Nephron (organoid): ENCODE measurements around the gene AOC2.
"Not testable (repeated sequence)": the region's sequence is repeated elsewhere in the genome, so short reads cannot be mapped to it uniquely, and the experiment has no call there.

Experiments
- H3K27ac Mint-ChIP-seq, 3 experiments: 2 replicates each; pipeline ENCODE4 v1.8.0; 2020; ENCODE audit warnings: mixed read lengths in 3 of 3, mild to moderate bottlenecking in 2 of 3, moderate library complexity in 1 of 3
- H3K27me3 Mint-ChIP-seq: 2 replicates; pipeline ENCODE4 v1.8.0; 2021; ENCODE audit warnings: low read depth, mild to moderate bottlenecking, moderate library complexity, mixed read lengths
- H3K36me3 Mint-ChIP-seq: 2 replicates; pipeline ENCODE4 v1.8.0; 2020; ENCODE audit warnings: low read depth, mixed read lengths
- H3K4me1 Mint-ChIP-seq: 2 replicates; pipeline ENCODE4 v1.8.0; 2020; ENCODE audit warnings: mixed read lengths
- H3K4me3 Mint-ChIP-seq, 3 experiments: 2 replicates each; pipeline ENCODE4 v1.8.0; 2020; ENCODE audit warnings: mild to moderate bottlenecking in 3 of 3, mixed read lengths in 3 of 3, moderate library complexity in 2 of 3
- H3K9me3 Mint-ChIP-seq: 2 replicates; pipeline ENCODE4 v1.8.0; 2020; ENCODE audit warnings: mixed read lengths
- CTCF ChIP-seq, 3 experiments: fragments of 200-600 bp; sonication (generic); IDR thresholded peaks; one replicate each; pipeline ENCODE4 v1.5.0; 2021; ENCODE audit warnings: antibody characterized with exemption in 3 of 3; ENCODE audit not compliant: unreplicated experiment in 3 of 3

Gene AOC2

GRCh38 chr17:42853968-42854790, 9.8 kb downstream of the AOC2 start:
- H3K36me3 Mint-ChIP-seq: no peaks in the 10 kb centered on the region

GRCh38 chr17:42855048-42855596, 10.7 kb downstream of the AOC2 start:
- Mint-ChIP-seq H3K9me3 (no peaks in the 10 kb centered on the region), H3K36me3 (no peaks in the 10 kb centered on the region), H3K4me1 (peaks cover 27% of the 10 kb centered on the region), H3K27ac (no peak overlapping the region), H3K4me3 (no peak overlapping the region), H3K27me3 (no peaks in the 10 kb centered on the region)
- TF ChIP-seq CTCF (IDR thresholded peaks at IDR 0.05; ENCODE audit: unreplicated experiment in 3 of 3): no peak

More at GRCh38 chr17:42853968-42854790, 9.8 kb downstream of the AOC2 start:
- H3K27me3 Mint-ChIP-seq: no peaks in the 10 kb centered on the region
- TF ChIP-seq CTCF (IDR thresholded peaks at IDR 0.05; ENCODE audit: unreplicated experiment in 3 of 3): no peak
- no peaks in the 10 kb centered on the region for H3K9me3 Mint-ChIP-seq
- H3K4me3 Mint-ChIP-seq: no peak overlapping the region
- H3K4me1 Mint-ChIP-seq: peaks cover 29% of the 10 kb centered on the region
- H3K27ac Mint-ChIP-seq: peak overlapping the region in 2 of 3 experiments; percentile 20 to 34

GRCh38 chr17:42856093-42856492, 11.7 kb downstream of the AOC2 start:
- H3K4me1 Mint-ChIP-seq: peaks cover 17% of the 10 kb centered on the region
- H3K27me3 Mint-ChIP-seq, H3K36me3 Mint-ChIP-seq, H3K9me3 Mint-ChIP-seq, H3K27ac Mint-ChIP-seq, H3K4me3 Mint-ChIP-seq: not testable (repeated sequence)

DNA sequence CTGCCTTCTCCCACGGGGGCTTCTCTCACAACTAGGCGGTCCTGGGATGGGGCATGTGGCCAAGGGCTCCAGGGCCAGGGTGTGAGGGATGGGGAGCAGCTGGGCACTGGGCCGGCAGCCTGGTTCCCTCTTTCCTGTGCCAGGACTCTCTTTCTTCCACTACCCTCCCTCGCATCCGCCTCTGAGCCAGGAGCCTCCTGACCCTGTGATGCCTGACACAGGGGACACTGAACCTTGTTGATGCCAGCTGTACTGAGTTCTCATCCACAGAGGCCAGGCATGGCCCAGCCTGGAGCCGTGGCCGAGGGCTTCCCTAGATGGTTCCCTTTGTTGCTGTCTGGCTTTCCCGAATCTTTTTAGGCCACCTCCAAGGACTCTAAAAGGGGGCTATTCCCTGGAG, 12.1 kb downstream of the AOC2 start:
- H3K4me3 Mint-ChIP-seq, H3K9me3 Mint-ChIP-seq, H3K27me3 Mint-ChIP-seq, H3K27ac Mint-ChIP-seq, H3K36me3 Mint-ChIP-seq: not testable (repeated sequence)
- H3K4me1 Mint-ChIP-seq: peaks cover 15% of the 10 kb centered on the region

DNA sequence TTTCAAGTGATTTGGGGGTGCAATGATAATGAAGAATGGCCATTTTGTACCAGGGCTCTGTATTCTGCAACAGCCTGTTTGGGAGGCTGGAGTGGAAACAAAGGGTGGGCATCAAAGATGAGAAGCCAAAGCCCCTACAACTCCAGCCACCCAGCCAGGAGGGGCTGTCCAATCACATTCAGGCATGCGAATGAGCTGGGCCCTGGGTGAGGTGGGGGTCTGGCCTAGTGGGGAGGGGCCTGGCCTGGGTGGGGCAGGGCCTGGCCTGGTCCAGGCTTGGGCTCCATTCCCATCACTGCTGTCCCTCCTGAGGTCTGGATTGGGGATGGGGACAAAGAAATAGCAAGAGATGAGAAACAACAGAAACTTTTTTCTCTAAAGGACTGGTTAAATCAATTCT, 13.0 kb downstream of the AOC2 start:
- Mint-ChIP-seq H3K4me3 (no peak overlapping the region), H3K27me3 (no peaks in the 10 kb centered on the region), H3K36me3 (no peaks in the 10 kb centered on the region), H3K27ac (no peak overlapping the region), H3K9me3 (no peaks in the 10 kb centered on the region), H3K4me1 (peaks cover 15% of the 10 kb centered on the region)
- no peak for TF ChIP-seq CTCF (IDR thresholded peaks at IDR 0.05; ENCODE audit: unreplicated experiment in 3 of 3)

- H3K27me3 Mint-ChIP-seq: peaks cover 13% of the 10 kb centered on the region
- TF ChIP-seq CTCF (IDR thresholded peaks at IDR 0.05; ENCODE audit: unreplicated experiment in 3 of 3): no peak
- H3K4me3 Mint-ChIP-seq: no peak overlapping the region
- H3K9me3 Mint-ChIP-seq: peaks cover 6% of the 10 kb centered on the region
- peak overlapping the region in 1 of 3 experiments; percentile 44 for H3K27ac Mint-ChIP-seq
- H3K4me1 Mint-ChIP-seq: peaks cover 18% of the 10 kb centered on the region
- peaks cover 4% of the 10 kb centered on the region for H3K36me3 Mint-ChIP-seq
Measured at GRCh38 chr17:42865638-42866094, 21.3 kb downstream of the AOC2 start.

GRCh38 chr17:42866216-42866615, 21.8 kb downstream of the AOC2 start:
- Mint-ChIP-seq H3K27ac (peak overlapping the region in 1 of 3 experiments; percentile 44), H3K9me3 (peaks cover 6% of the 10 kb centered on the region)

More at GRCh38 chr17:42866216-42866615, 21.8 kb downstream of the AOC2 start:
- H3K27me3 Mint-ChIP-seq: peaks cover 13% of the 10 kb centered on the region
- TF ChIP-seq CTCF (IDR thresholded peaks at IDR 0.05; ENCODE audit: unreplicated experiment in 3 of 3): no peak
- no peak overlapping the region for H3K4me3 Mint-ChIP-seq
- peaks cover 4% of the 10 kb centered on the region for H3K36me3 Mint-ChIP-seq
- peaks cover 18% of the 10 kb centered on the region for H3K4me1 Mint-ChIP-seq
